Esophagus (tissue), 2 donors: ENCODE results near the gene GRIP2. TPM values are rescaled to one million over a fixed set of nuclear protein-coding genes. Genes with fewer than 3 reads are reported as not detected.
"Not testable (repeated sequence)": the region's sequence is repeated elsewhere in the genome, so short reads cannot be mapped to it uniquely, and the experiment has no call there.

ENCODE experiments used
- H3K27ac ChIP-seq, 2 donors: one replicate each; pipeline ENCODE4 v1.5.1; 2013; ENCODE audit warnings: low read depth in 2 of 2, mild to moderate bottlenecking in 2 of 2, inconsistent platforms in 1 of 2, low read length in 1 of 2, moderate library complexity in 1 of 2
- H3K27me3 ChIP-seq, 2 donors: one replicate each; pipeline ENCODE4 v1.6.1; 2013; ENCODE audit warnings: low read length in 2 of 2, control low read depth in 1 of 2, mild to moderate bottlenecking in 1 of 2; ENCODE audit not compliant: insufficient read depth in 2 of 2, control insufficient read depth in 1 of 2
- H3K36me3 ChIP-seq, 2 donors: one replicate each; pipeline ENCODE4 v1.6.1; 2013; ENCODE audit warnings: low read length in 1 of 2; ENCODE audit not compliant: control insufficient read depth in 2 of 2, insufficient read depth in 2 of 2
- H3K4me1 ChIP-seq, 2 donors: one replicate each; pipeline ENCODE4 v1.6.1; 2013; ENCODE audit warnings: low read length in 1 of 2; ENCODE audit not compliant: control insufficient read depth in 2 of 2, insufficient read depth in 2 of 2
- H3K4me3 ChIP-seq, 2 donors: one replicate each; pipeline ENCODE4 v1.5.1; 2013; ENCODE audit warnings: low read length in 2 of 2, mild to moderate bottlenecking in 2 of 2, low read depth in 1 of 2, moderate library complexity in 1 of 2
- H3K9me3 ChIP-seq, 2 donors: one replicate each; pipeline ENCODE4 v1.6.1; 2013; ENCODE audit warnings: mild to moderate bottlenecking in 2 of 2, low read depth in 1 of 2, low read length in 1 of 2, moderate library complexity in 1 of 2; ENCODE audit not compliant: control insufficient read depth in 2 of 2, insufficient read depth in 1 of 2
- WGBS, 2 donors: extraction: QIAGEN DNeasy Blood & Tissue Kit; methylation state at CpG; one replicate each; pipeline ENCODE4 v1.1.7; 2013; 5-methylcytosine and 5-hydroxymethylcytosine counted together
- polyA plus RNA-seq, 2 donors: library from polyadenylated mRNA; stranded (reverse); fragments of 200-250 nt; gene quantifications; one replicate each; pipeline ENCODE4 v1.2.3, GENCODE V29; 2013
- donor health status: healthy with polysubstance abuse.
- donor health status: Bipolar disorder and iron deficiency.

GRIP2 gene
- polyA plus RNA-seq, 2 donors = 0.39 to 0.81 TPM

DNA sequence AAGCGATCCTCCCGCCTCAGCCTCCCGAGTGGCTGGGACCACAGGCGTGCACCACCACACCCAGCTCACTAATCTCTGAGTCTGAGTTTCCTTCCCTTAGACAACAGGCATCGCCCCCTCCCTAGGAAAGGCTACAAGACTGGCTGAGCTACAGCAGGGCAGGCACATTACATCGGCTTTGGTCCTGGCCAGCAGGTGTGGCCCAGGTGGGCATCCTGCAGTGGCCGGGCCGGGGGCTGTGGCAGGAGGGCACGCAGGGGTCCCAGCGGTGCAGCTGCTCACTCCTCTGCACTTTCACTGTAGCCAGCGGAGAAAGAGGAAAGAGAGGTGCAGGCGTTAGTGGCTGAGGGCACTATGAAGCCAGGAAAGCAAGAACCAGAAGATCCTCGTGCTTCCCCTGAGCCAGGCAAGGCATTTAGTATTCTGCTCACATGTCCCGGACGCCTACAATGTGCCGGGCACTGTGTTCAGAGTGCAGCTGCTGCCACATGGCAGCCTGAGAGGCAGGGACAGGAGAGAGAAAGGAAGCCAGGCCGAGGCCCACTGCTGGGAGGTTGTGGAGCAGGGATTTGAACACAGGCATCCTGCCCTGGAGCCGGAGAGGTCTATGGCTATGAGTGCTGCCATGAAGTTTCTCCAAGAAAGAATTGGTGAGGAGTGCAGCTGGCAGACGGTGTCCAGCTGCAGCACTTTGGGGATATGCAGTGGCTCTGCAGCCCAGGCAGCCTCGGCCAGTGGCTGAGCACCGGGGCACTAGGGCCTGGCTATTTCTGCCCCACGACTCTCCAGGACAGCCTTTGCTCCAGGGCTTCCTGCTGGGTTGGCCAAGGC, 22.3 kb downstream of the GRIP2 start:
- H3K4me1 ChIP-seq = no peaks in the 10 kb centered on the region
- no peak overlapping the region for H3K27ac ChIP-seq
- 84 to 86% methylated on average over 22 of the region's 22 CpGs for WGBS, 2 donors
- no peaks in the 10 kb centered on the region for H3K36me3 ChIP-seq
- no peak overlapping the region for H3K4me3 ChIP-seq
- H3K27me3 ChIP-seq = no peaks in the 10 kb centered on the region
- H3K9me3 ChIP-seq = no peaks in the 10 kb centered on the region

DNA sequence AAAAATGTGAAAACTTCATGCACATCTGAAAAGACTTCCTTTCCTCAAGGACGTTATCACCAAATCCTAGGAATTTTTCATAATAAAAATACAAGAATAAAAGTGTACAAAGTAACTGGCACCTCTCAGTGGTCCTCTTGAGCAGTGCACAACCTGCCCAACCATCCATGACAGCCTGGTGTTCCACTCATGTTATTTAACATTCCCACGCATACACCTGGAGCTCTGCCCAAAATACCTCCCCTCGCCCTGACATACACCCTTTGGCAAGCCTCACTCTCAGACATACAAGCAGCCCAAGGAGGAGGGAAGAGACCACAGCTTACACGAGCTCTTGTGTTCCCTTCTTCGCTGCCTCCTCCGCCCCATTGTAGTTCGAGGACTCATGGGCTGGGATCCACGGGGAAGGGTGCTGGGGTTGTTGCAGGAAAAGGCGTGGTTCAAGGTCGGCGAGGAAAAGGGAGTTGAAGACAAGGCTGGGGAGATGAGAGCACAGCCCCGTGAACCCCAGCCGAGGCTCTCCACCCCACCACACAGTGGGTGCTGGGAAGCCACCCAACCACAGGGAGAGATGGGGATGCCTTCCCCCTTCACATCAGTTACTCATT, 23.3 kb downstream of the GRIP2 start:
- no peaks in the 10 kb centered on the region for H3K4me1 ChIP-seq
- H3K9me3 ChIP-seq = no peaks in the 10 kb centered on the region
- 72 to 82% methylated on average over 13 of the region's 13 CpGs for WGBS, 2 donors
- H3K4me3 ChIP-seq = no peak overlapping the region
- H3K36me3 ChIP-seq = no peaks in the 10 kb centered on the region
- H3K27ac ChIP-seq = no peak overlapping the region
- no peaks in the 10 kb centered on the region for H3K27me3 ChIP-seq

DNA sequence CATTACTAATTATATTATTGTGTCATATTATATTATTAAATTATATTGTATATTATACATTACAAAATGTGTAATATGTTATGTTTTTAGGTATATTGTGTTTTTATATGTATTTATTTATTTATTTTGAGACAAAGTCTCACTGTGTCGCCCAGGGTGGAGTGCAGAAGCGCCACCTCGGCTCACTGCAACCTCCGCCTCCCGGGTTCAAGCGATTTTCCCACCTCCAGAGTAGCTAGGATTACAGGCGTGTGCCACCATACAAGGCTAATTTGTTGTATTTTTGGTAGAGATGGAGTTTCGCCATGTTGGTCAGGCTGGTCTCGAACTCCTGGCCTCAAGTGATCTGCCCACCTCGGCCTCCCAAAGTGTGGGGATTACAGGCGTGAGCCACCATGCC, 24.6 kb downstream of the GRIP2 start:
- not testable (repeated sequence) for H3K36me3 ChIP-seq, H3K4me1 ChIP-seq, H3K27ac ChIP-seq, H3K4me3 ChIP-seq, H3K9me3 ChIP-seq, H3K27me3 ChIP-seq
- 96% methylated on average over 11 of the region's 11 CpGs for WGBS, 2 donors

DNA sequence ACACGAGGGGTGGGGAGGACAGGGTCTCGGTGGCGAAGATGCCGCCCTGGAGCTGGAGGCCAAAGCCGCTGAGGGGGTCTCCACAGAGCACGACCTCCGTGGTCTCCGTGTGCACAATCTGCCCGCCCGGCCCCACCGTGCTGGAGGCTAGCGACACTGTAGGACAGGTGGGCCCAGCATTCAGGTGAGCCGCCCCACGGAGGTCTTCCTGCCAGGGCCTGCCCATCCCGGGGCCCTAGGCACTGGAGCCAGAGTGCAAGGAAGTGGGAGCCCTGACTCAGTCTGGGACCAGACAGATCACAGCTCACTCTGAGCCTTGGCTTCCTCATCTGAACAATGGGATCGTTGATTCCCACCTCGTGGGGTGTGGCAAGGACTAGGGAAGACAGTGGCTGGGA, 25.8 kb downstream of the GRIP2 start:
- Histone ChIP-seq H3K9me3 (no peaks in the 10 kb centered on the region), H3K27me3 (no peaks in the 10 kb centered on the region), H3K4me3 (no peak overlapping the region), H3K4me1 (no peaks in the 10 kb centered on the region), H3K36me3 (no peaks in the 10 kb centered on the region), H3K27ac (no peak overlapping the region)
- WGBS, 2 donors = 82 to 83% methylated on average over 17 of the region's 17 CpGs

DNA sequence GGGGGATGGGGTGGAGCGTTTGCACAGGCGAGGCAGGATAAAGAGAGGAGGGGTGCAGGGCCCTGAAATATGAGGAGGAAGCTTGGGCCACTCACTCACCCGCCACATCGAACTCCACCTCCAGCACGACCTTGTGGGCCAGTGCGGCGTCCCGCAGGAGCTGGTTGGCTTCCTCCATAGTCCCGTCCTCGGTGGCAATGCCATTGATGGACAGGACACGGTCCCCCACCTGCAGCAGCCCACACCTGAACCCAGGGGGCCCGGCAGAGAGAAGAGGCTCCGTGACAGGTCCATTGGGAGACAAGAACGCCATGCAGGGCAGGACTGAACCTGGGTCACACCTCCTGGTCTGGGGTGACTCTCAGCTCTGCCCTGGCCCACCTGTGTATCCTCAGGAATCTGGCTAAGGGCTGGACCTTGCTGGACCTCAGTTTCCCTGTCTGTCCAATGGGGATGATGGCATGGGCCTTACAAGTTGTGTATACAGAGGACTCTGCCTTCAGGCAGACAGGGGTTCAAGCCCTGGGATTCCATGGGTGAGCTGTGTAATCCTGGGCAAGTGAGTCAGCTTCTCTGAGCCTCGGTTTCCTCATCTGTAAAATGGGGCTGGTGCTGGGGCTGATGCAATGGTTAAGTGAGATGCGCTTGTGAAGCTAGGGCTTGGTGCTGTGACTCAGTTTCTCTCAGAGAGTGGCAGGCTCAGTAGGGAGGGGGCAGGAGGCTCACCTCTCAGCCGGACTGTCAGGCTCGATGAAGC, 26.4 kb downstream of the GRIP2 start:
- H3K4me3 ChIP-seq = no peak overlapping the region
- 72 to 77% methylated on average over 18 of the region's 18 CpGs for WGBS, 2 donors

DNA sequence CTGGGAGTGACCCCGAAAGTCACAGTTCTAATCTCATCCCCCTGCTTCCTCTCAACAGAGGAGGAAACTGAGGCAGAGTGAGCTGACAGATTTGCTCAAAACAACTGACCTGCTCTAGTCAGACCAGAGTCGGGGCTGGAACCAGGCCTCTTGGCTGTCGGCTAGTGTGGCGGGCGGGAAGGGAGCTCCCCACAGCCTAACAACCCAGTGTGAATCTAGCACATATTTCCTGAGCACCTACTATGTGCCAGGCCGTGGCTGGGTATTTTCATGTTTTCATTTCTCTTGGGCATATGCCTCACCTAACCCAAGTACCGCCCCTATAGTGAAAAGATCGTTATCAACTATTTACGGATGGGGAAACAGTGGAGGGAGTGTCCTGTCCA, 27.2 kb downstream of the GRIP2 start:
- H3K27me3 ChIP-seq = no peaks in the 10 kb centered on the region
- H3K27ac ChIP-seq = no peak overlapping the region
- no peaks in the 10 kb centered on the region for H3K4me1 ChIP-seq
- no peaks in the 10 kb centered on the region for H3K9me3 ChIP-seq
- H3K36me3 ChIP-seq = no peaks in the 10 kb centered on the region
- 76 to 79% methylated on average over 9 of the region's 9 CpGs for WGBS, 2 donors
- H3K4me3 ChIP-seq = no peak overlapping the region

More for the DNA sequence above, 26.4 kb downstream of the GRIP2 start:
- Histone ChIP-seq H3K4me1 (no peaks in the 10 kb centered on the region), H3K36me3 (no peaks in the 10 kb centered on the region), H3K27me3 (no peaks in the 10 kb centered on the region), H3K9me3 (no peaks in the 10 kb centered on the region), H3K27ac (no peak overlapping the region)

DNA sequence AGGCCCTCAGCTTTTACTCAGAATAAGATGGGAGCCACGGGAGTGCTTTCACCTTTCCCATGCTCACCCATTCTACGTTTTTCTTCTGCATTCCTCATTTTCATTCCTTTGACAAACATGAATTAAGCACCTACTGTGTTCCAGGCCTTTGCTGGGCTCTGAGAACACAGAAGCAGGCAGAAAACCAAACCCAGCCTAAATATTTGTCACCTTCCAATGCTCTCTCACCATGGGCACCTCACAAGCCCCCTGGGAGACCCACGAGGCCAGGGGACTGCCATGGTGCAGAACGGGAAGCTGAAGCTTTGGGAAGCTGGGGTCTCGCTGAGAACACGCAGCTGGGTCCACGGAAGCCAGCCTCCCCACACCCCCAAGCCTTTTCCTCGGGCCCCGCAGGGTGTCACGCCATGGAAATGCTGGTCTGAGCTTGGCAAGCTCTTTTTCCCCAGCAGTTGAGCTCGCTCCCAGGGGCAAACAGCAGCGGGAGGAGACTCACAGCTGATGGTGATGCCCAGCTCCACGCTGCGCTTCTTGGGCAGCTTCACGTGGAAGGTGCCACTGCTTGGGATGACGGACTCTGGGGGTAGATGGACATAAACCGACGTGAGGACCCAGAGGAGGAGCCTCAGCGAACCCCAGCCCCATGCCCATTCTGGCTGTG, 27.7 kb downstream of the GRIP2 start:
- WGBS, 2 donors = 76 to 84% methylated on average over 19 of the region's 19 CpGs

DNA sequence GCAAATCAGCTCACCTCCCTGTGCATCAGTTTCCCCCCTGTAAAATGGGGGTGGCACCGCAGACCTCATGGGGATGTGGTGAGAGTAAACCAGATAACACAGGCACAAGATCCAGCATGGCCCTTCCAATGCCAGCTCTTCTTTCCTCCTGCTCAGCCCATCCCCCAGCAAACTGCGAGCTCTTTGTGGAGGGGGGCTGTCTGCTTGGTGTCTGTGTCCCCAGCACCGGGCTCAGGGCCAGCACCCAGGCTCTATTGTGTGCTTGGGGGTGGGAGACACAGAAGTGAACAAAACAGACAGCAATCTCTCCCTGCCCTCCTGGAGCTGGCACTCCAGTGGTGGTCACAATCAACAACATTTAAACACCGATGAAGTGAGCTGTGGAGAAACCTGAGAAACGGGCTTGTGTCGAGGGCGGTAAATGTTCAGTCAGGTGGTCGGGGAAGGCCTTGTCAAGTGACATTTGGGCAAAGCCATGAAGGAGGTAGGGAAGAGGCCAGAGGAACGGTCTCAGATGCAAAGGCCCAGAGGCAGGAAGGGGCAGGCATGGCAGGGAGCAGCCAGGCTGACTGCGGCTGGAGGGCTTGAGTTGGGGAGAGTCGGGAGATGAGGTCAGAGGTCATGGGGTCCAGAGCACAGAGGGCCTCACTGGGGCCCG, 28.4 kb downstream of the GRIP2 start:
- H3K4me3 ChIP-seq = no peak overlapping the region
- 70 to 71% methylated on average over 11 to 12 of the region's 12 CpGs for WGBS, 2 donors
- no peaks in the 10 kb centered on the region for H3K36me3 ChIP-seq
- H3K27me3 ChIP-seq = no peaks in the 10 kb centered on the region
- H3K4me1 ChIP-seq = no peaks in the 10 kb centered on the region
- H3K9me3 ChIP-seq = no peaks in the 10 kb centered on the region
- H3K27ac ChIP-seq = no peak overlapping the region

More for the DNA sequence above, 27.7 kb downstream of the GRIP2 start:
- H3K9me3 ChIP-seq = no peaks in the 10 kb centered on the region
- H3K27me3 ChIP-seq = no peaks in the 10 kb centered on the region
- no peak overlapping the region for H3K27ac ChIP-seq
- no peaks in the 10 kb centered on the region for H3K4me1 ChIP-seq
- no peak overlapping the region for H3K4me3 ChIP-seq
- no peaks in the 10 kb centered on the region for H3K36me3 ChIP-seq
